ENCODE data around the gene FABP7. TPM values are rescaled to one million over a fixed set of nuclear protein-coding genes. Genes with fewer than 3 reads are reported as not detected.

Gene FABP7
- total RNA-seq, 1 donor from 2014 or later = not detected

- TF ChIP-seq, protein P1, sequence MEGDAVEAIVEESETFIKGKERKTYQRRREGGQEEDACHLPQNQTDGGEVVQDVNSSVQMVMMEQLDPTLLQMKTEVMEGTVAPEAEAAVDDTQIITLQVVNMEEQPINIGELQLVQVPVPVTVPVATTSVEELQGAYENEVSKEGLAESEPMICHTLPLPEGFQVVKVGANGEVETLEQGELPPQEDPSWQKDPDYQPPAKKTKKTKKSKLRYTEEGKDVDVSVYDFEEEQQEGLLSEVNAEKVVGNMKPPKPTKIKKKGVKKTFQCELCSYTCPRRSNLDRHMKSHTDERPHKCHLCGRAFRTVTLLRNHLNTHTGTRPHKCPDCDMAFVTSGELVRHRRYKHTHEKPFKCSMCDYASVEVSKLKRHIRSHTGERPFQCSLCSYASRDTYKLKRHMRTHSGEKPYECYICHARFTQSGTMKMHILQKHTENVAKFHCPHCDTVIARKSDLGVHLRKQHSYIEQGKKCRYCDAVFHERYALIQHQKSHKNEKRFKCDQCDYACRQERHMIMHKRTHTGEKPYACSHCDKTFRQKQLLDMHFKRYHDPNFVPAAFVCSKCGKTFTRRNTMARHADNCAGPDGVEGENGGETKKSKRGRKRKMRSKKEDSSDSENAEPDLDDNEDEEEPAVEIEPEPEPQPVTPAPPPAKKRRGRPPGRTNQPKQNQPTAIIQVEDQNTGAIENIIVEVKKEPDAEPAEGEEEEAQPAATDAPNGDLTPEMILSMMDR (conservative IDR thresholded peaks at IDR 0.05; ENCODE audit: low read depth, low read length) = no peak
- DNase-seq (ENCODE audit: low read depth) = no peak
- peak overlapping the region; percentile 74 for H3K4me3 ChIP-seq (ENCODE audit: low read depth, low read length)
These were observed 10.5 kb downstream of the FABP7 start for GRCh38 chr6:122790028-122790422.

- TF ChIP-seq, protein P1 (conservative IDR thresholded peaks at IDR 0.05; ENCODE audit: low read depth, low read length) = peak; percentile 9
- no peak for DNase-seq (ENCODE audit: low read depth)
- H3K4me3 ChIP-seq (ENCODE audit: low read depth, low read length) = peak overlapping the region; percentile 74
These were observed 11.2 kb downstream of the FABP7 start for GRCh38 chr6:122790423-122791309.

DNA sequence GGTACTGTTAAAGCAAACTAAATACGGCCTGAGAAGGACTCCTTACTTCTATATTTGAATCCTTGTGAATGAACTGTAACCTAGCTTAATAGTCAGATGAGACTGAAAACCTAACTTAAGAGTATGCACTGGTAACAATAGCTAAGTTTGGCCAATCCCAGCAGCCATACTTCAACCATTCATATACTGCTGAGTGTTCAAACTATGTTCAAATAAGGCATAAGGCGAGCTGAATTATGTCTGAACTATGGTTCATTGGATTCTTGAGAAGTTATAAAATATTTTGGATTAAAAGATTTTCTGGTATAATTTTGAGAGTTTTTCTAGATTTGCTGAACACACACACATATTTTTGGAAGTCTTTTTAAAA lies 11.8 kb downstream of the FABP7 start:
- TF ChIP-seq, protein P1 (conservative IDR thresholded peaks at IDR 0.05; ENCODE audit: low read depth, low read length) = no peak
- peak overlapping the region; percentile 74 for H3K4me3 ChIP-seq (ENCODE audit: low read depth, low read length)
- DNase-seq (ENCODE audit: low read depth) = no peak

DNA sequence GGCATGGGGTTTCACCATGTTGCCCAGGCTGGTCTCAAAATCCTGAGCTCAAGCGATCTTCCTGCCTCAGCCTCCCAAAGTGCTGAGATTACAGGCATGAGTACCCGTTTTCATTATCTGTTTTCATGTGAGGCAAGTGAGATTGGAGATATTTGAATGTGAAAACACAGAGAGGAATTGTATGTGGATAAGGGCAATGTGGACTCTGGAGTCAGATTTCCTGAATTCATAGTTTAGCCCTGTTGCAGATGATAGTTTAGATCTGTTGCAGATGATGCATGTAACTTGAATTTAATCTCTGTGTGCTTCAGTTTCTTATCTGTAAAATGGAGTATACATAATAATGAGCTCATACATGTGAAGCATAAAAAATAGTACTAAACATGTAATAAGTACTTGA lies 13.2 kb downstream of the FABP7 start:
- TF ChIP-seq, protein P1 (conservative IDR thresholded peaks at IDR 0.05; ENCODE audit: low read depth, low read length) = no peak
- no peak for DNase-seq (ENCODE audit: low read depth)
- no peak overlapping the region for H3K4me3 ChIP-seq (ENCODE audit: low read depth, low read length)

DNA sequence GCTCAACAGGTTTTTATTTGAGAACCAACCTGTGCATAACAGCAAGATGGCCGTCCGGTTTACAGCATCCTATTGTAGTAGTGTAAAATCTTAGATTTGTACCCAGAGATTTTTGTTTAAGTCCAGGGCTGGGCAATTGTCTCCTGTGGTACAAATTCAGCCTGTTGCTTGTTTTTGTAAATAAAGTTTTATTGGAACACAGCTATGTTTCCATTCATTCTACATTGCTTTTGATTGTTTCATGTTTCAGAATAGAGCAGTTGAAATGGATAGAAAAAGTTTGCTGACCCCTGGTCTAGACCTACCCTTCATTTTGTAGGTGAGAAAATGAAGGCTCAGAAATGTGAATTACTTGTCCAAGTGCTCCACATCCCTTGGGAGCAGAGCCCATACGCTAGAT lies 18.0 kb downstream of the FABP7 start:
- H3K4me3 ChIP-seq (ENCODE audit: low read depth, low read length) = no peak overlapping the region
- TF ChIP-seq, protein P1 (conservative IDR thresholded peaks at IDR 0.05; ENCODE audit: low read depth, low read length) = no peak
- DNase-seq (ENCODE audit: low read depth) = no peak

DNA sequence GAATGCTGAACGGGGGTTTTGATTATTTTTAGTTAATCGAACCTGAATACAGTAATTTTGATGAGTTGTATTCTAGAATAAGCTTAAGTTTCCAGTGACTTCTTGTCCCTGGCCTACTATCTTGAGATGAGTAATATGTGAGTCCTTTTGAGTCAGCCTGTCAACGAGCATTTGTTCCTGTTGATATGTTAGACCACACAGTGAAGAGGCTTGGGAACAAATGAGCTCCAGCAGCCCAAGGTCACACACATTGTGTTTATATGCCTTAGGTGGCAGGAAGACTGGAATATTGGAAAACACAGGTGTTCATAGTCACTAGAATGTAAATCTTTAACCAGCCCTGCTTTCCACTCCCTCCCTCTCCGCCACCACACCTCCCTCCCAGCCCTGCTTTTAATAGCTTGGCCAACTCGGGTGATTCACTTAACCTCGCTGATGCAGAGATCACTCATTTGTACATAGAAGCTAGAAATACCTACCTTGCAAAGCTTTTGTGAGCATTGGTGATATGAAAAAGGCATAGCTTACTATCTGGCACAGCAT lies 18.7 kb downstream of the FABP7 start:
- H3K4me3 ChIP-seq (ENCODE audit: low read depth, low read length) = no peak overlapping the region
- DNase-seq (ENCODE audit: low read depth) = peak; percentile 82
- TF ChIP-seq, protein P1 (conservative IDR thresholded peaks at IDR 0.05; ENCODE audit: low read depth, low read length) = no peak
